ENCODE measurements around the gene NAT8L. TPM values are rescaled to one million over a fixed set of nuclear protein-coding genes. Genes with fewer than 3 reads are reported as not detected.

The NAT8L gene
- total RNA-seq, 1 donor = under 0.01 TPM

- TF ChIP-seq CTCF (IDR thresholded peaks at IDR 0.05; ENCODE audit: insufficient read depth, low read depth, low read length) = no peak
- DNase-seq (ENCODE audit: low read depth) = peak; percentile 8
- peak overlapping the region; percentile 81 for H3K4me3 ChIP-seq (ENCODE audit: low read depth, low read length)
These were observed 16.8 kb upstream of the NAT8L start for GRCh38 chr4:2042204-2042946.

- no peak for DNase-seq (ENCODE audit: low read depth)
- H3K4me3 ChIP-seq (ENCODE audit: low read depth, low read length) = peak overlapping the region; percentile 81
- no peak for TF ChIP-seq CTCF (IDR thresholded peaks at IDR 0.05; ENCODE audit: insufficient read depth, low read depth, low read length)
These were observed 16.2 kb upstream of the NAT8L start for GRCh38 chr4:2042947-2043395.

GRCh38 chr4:2043396-2044118 is 15.6 kb upstream of the NAT8L start:
- DNase-seq (ENCODE audit: low read depth) = no peak
- no peak for TF ChIP-seq CTCF (IDR thresholded peaks at IDR 0.05; ENCODE audit: insufficient read depth, low read depth, low read length)
- no peak overlapping the region for H3K4me3 ChIP-seq (ENCODE audit: low read depth, low read length)

GRCh38 chr4:2044119-2044485 is 15.0 kb upstream of the NAT8L start:
- no peak overlapping the region for H3K4me3 ChIP-seq (ENCODE audit: low read depth, low read length)
- no peak for DNase-seq (ENCODE audit: low read depth)
- TF ChIP-seq CTCF (IDR thresholded peaks at IDR 0.05; ENCODE audit: insufficient read depth, low read depth, low read length) = no peak

- TF ChIP-seq CTCF (IDR thresholded peaks at IDR 0.05; ENCODE audit: insufficient read depth, low read depth, low read length) = no peak
- no peak overlapping the region for H3K4me3 ChIP-seq (ENCODE audit: low read depth, low read length)
- no peak for DNase-seq (ENCODE audit: low read depth)
These were observed 14.3 kb upstream of the NAT8L start for GRCh38 chr4:2044542-2045517.

- TF ChIP-seq CTCF (IDR thresholded peaks at IDR 0.05; ENCODE audit: insufficient read depth, low read depth, low read length) = no peak
- no peak for DNase-seq (ENCODE audit: low read depth)
- no peak overlapping the region for H3K4me3 ChIP-seq (ENCODE audit: low read depth, low read length)
These were observed 13.6 kb upstream of the NAT8L start for GRCh38 chr4:2045518-2045951.
